CD8-positive, alpha-beta memory T cell (primary cell): ENCODE results near the gene ZBTB5. TPM values are rescaled to one million over a fixed set of nuclear protein-coding genes. Genes with fewer than 3 reads are reported as not detected.

ENCODE experiments used
- CTCF ChIA-PET: fragments of 350-600 bp; sonication (Branson Sonifier 250); formaldehyde crosslinking; loops from one replicate; lab custom pipeline; 2021; ENCODE audit warnings: antibody characterized with exemption; lab: Charles Lee
- POLR2A ChIA-PET: fragments of 350-600 bp; sonication (Branson Sonifier 250); formaldehyde crosslinking; loops from one replicate; lab custom pipeline; 2021; ENCODE audit warnings: antibody characterized with exemption; lab: Charles Lee
- DNase-seq, 5 donors: peaks; one replicate each; pipeline versions ENCODE4 v3.0.0 to v3.0.0-alpha.2; 2020 to 2022; ENCODE audit warnings: mixed read lengths in 1 of 5
- H3K27ac ChIP-seq: one replicate; pipeline ENCODE4 v1.7.0; 2013; ENCODE audit warnings: low read depth, mild to moderate bottlenecking, low read length, moderate library complexity
- H3K27me3 ChIP-seq: 2 replicates; pipeline ENCODE4 v1.7.0; 2013; ENCODE audit warnings: low read length, mild to moderate bottlenecking; ENCODE audit not compliant: insufficient read depth, poor library complexity, severe bottlenecking
- H3K36me3 ChIP-seq: 2 replicates; pipeline ENCODE4 v1.7.0; 2013; ENCODE audit warnings: mild to moderate bottlenecking, low read length, moderate library complexity; ENCODE audit not compliant: insufficient read depth
- H3K4me1 ChIP-seq: 2 replicates; pipeline ENCODE4 v1.7.0; 2013; ENCODE audit warnings: mild to moderate bottlenecking, low read length, moderate library complexity; ENCODE audit not compliant: insufficient read depth
- H3K4me3 ChIP-seq: 2 replicates; pipeline ENCODE4 v1.7.0; 2013; ENCODE audit warnings: mild to moderate bottlenecking, low read length
- H3K9me3 ChIP-seq: 2 replicates; pipeline ENCODE4 v1.7.0; 2013; ENCODE audit warnings: mild to moderate bottlenecking, low read length
- H3K27ac Mint-ChIP-seq, 8 donors: one replicate each; pipeline ENCODE4 v1.8.0; 2020 to 2021; ENCODE audit warnings: mixed read lengths in 8 of 8, mild to moderate bottlenecking in 6 of 8, inconsistent platforms in 3 of 8, moderate library complexity in 3 of 8
- H3K27me3 Mint-ChIP-seq, 2 donors: one replicate each; pipeline ENCODE4 v1.8.0; 2020 to 2021; ENCODE audit warnings: mixed read lengths in 2 of 2, mild to moderate bottlenecking in 1 of 2, moderate library complexity in 1 of 2
- H3K36me3 Mint-ChIP-seq, 3 donors: one replicate each; pipeline ENCODE4 v1.8.0; 2020 to 2021; ENCODE audit warnings: mixed read lengths in 3 of 3, inconsistent platforms in 1 of 3, mild to moderate bottlenecking in 1 of 3
- H3K4me1 Mint-ChIP-seq, 3 donors: one replicate each; pipeline ENCODE4 v1.8.0; 2020 to 2021; ENCODE audit warnings: mixed read lengths in 3 of 3, inconsistent platforms in 1 of 3, mild to moderate bottlenecking in 1 of 3
- H3K4me3 Mint-ChIP-seq, 7 donors: one replicate each; pipeline ENCODE4 v1.8.0; 2020 to 2021; ENCODE audit warnings: mixed read lengths in 7 of 7, mild to moderate bottlenecking in 6 of 7, moderate library complexity in 4 of 7, inconsistent platforms in 2 of 7
- H3K9me3 Mint-ChIP-seq, 5 donors: one replicate each; pipeline ENCODE4 v1.8.0; 2020 to 2022; ENCODE audit warnings: mixed read lengths in 5 of 5, mild to moderate bottlenecking in 3 of 5, moderate library complexity in 2 of 5, inconsistent platforms in 1 of 5
- polyA plus RNA-seq: library from polyadenylated mRNA; unstranded; fragments of 300-500 nt; fragmentation: Illumina TruSeq; gene quantifications from one replicate; pipeline ENCODE4 v1.2.3, GENCODE V29; 2021
- total RNA-seq, 2 experiments: library from RNA; stranded (reverse); gene quantifications; one replicate each; pipeline ENCODE4 v1.2.3, GENCODE V29; 2021

Gene ZBTB5
- total and polyA plus RNA-seq, 3 experiments from 2014 or later = 0.81 to 7.9 (median 7.0) TPM

- no peak for DNase-seq
- no peaks in the 10 kb centered on the region for H3K27me3 ChIP-seq
- H3K36me3 Mint-ChIP-seq = peaks cover 4 to 27% (median 4%) of the 10 kb centered on the region in 3 donors
- H3K4me1 ChIP-seq = no peaks in the 10 kb centered on the region
- CTCF ChIA-PET = interaction anchor here (1.1 to 1.6 kb wide), 3 partner anchors 19 to 98 kb away, joined by 3 to 4 read pairs (median 4); no protein-coding TSS in a partner anchor
- H3K9me3 Mint-ChIP-seq = no peaks in the 10 kb centered on the region
- H3K4me1 Mint-ChIP-seq = peaks cover 29 to 35% (median 34%) of the 10 kb centered on the region in 3 donors
- no peak overlapping the region for H3K4me3 ChIP-seq
- H3K4me3 Mint-ChIP-seq = peak overlapping the region in 1 of 7 donors; percentile 1
- H3K27me3 Mint-ChIP-seq = peaks cover 0 to 3% of the 10 kb centered on the region in 2 donors
- POLR2A ChIA-PET = no interaction called here
- peak overlapping the region in 7 of 8 donors; percentile 10 to 97 (median 70) for H3K27ac Mint-ChIP-seq
- no peaks in the 10 kb centered on the region for H3K36me3 ChIP-seq
- H3K9me3 ChIP-seq = no peaks in the 10 kb centered on the region
- no peak overlapping the region for H3K27ac ChIP-seq
Observed at GRCh38 chr9:37508834-37509206, 43.6 kb upstream of the ZBTB5 start.

GRCh38 chr9:37508135-37508833 is 43.0 kb upstream of the ZBTB5 start:
- Mint-ChIP-seq H3K4me3 (peak overlapping the region in 4 of 7 donors; percentile 23 to 86 (median 66)), H3K36me3 (peaks cover 8 to 32% (median 9%) of the 10 kb centered on the region in 3 donors), H3K27ac (peak overlapping the region in 7 of 8 donors; percentile 10 to 97 (median 82)), H3K27me3 (peaks cover 0 to 3% of the 10 kb centered on the region in 2 donors), H3K4me1 (peaks cover 34 to 40% (median 37%) of the 10 kb centered on the region in 3 donors), H3K9me3 (no peaks in the 10 kb centered on the region)
- no peaks in the 10 kb centered on the region for H3K27me3 ChIP-seq
- no peak for DNase-seq
- ChIA-PET POLR2A (no interaction called here), CTCF (interaction anchor here (1.1 to 1.6 kb wide), 2 partner anchors 20 to 98 kb away, joined by 3 to 4 read pairs; no protein-coding TSS in a partner anchor)
- H3K36me3 ChIP-seq = no peaks in the 10 kb centered on the region
- no peak overlapping the region for H3K27ac ChIP-seq
- H3K4me3 ChIP-seq = no peak overlapping the region
- no peaks in the 10 kb centered on the region for H3K4me1 ChIP-seq
- no peaks in the 10 kb centered on the region for H3K9me3 ChIP-seq

- POLR2A ChIA-PET = no interaction called here
- Histone ChIP-seq H3K27ac (no peak overlapping the region), H3K9me3 (no peaks in the 10 kb centered on the region), H3K27me3 (no peaks in the 10 kb centered on the region), H3K4me3 (no peak overlapping the region), H3K36me3 (peaks cover 4% of the 10 kb centered on the region), H3K4me1 (no peaks in the 10 kb centered on the region)
- peaks cover 33 to 42% (median 37%) of the 10 kb centered on the region in 3 donors for H3K4me1 Mint-ChIP-seq
- H3K9me3 Mint-ChIP-seq = no peaks in the 10 kb centered on the region
- H3K27ac Mint-ChIP-seq = peak overlapping the region in 7 of 8 donors; percentile 23 to 99 (median 94)
- H3K4me3 Mint-ChIP-seq = peak overlapping the region in 6 of 7 donors; percentile 23 to 86 (median 64)
- H3K36me3 Mint-ChIP-seq = peaks cover 12 to 38% (median 16%) of the 10 kb centered on the region in 3 donors
- no peak for DNase-seq
- CTCF ChIA-PET = interaction anchor here (1.6 kb wide), 1 partner anchor 97 kb away, joined by 3 read pairs; no protein-coding TSS in a partner anchor
- peaks cover 0 to 3% of the 10 kb centered on the region in 2 donors for H3K27me3 Mint-ChIP-seq
Observed at GRCh38 chr9:37507566-37508134, 42.4 kb upstream of the ZBTB5 start.

GRCh38 chr9:37504605-37505004 is 39.4 kb upstream of the ZBTB5 start:
- ChIA-PET POLR2A (interaction anchor here (1.0 kb wide), 1 partner anchor 19 kb away, joined by 3 read pairs; the partner anchor contains the start of gene POLR1E), CTCF (no interaction called here)
- no peak for DNase-seq
- peaks cover 30 to 37% (median 31%) of the 10 kb centered on the region in 3 donors for H3K4me1 Mint-ChIP-seq
- no peaks in the 10 kb centered on the region for H3K9me3 ChIP-seq
- peak overlapping the region; percentile 34 to 99 (median 96) for H3K27ac Mint-ChIP-seq
- H3K27me3 Mint-ChIP-seq = peaks cover 0 to 2% of the 10 kb centered on the region in 2 donors
- no peaks in the 10 kb centered on the region for H3K4me1 ChIP-seq
- peak overlapping the region; percentile 54 for H3K27ac ChIP-seq
- H3K9me3 Mint-ChIP-seq = no peaks in the 10 kb centered on the region
- H3K4me3 Mint-ChIP-seq = peak overlapping the region; percentile 41 to 90 (median 86)
- H3K27me3 ChIP-seq = no peaks in the 10 kb centered on the region
- H3K4me3 ChIP-seq = no peak overlapping the region
- peaks cover 26 to 64% (median 28%) of the 10 kb centered on the region in 3 donors for H3K36me3 Mint-ChIP-seq
- peaks cover 21% of the 10 kb centered on the region for H3K36me3 ChIP-seq

- H3K27ac ChIP-seq = peak overlapping the region; percentile 1
- Mint-ChIP-seq H3K4me3 (peak overlapping the region; percentile 63 to 90 (median 86)), H3K27ac (peak overlapping the region; percentile 82 to 99 (median 96)), H3K4me1 (peaks cover 29 to 37% (median 30%) of the 10 kb centered on the region in 3 donors), H3K36me3 (peaks cover 26 to 70% (median 26%) of the 10 kb centered on the region in 3 donors), H3K27me3 (peaks cover 0 to under 1% of the 10 kb centered on the region in 2 donors), H3K9me3 (no peaks in the 10 kb centered on the region)
- no peaks in the 10 kb centered on the region for H3K4me1 ChIP-seq
- DNase-seq = peak in 4 of 5 donors; percentile 41 to 73 (median 70)
- no peaks in the 10 kb centered on the region for H3K9me3 ChIP-seq
- H3K36me3 ChIP-seq = peaks cover 21% of the 10 kb centered on the region
- ChIA-PET CTCF (no interaction called here), POLR2A (interaction anchor here (1.0 kb wide), 1 partner anchor 18 kb away, joined by 3 read pairs; the partner anchor contains the start of gene POLR1E)
- H3K27me3 ChIP-seq = no peaks in the 10 kb centered on the region
- H3K4me3 ChIP-seq = no peak overlapping the region
Observed at GRCh38 chr9:37503736-37504135, 38.5 kb upstream of the ZBTB5 start.

- Histone ChIP-seq H3K36me3 (peaks cover 28% of the 10 kb centered on the region), H3K9me3 (no peaks in the 10 kb centered on the region), H3K27ac (no peak overlapping the region), H3K27me3 (no peaks in the 10 kb centered on the region), H3K4me1 (no peaks in the 10 kb centered on the region), H3K4me3 (no peak overlapping the region)
- no peaks in the 10 kb centered on the region for H3K27me3 Mint-ChIP-seq
- no peaks in the 10 kb centered on the region for H3K9me3 Mint-ChIP-seq
- H3K36me3 Mint-ChIP-seq = peaks cover 28 to 76% (median 33%) of the 10 kb centered on the region in 3 donors
- peak overlapping the region in 7 of 8 donors; percentile 79 to 99 (median 97) for H3K27ac Mint-ChIP-seq
- ChIA-PET POLR2A (no interaction called here), CTCF (no interaction called here)
- DNase-seq = no peak
- peaks cover 21 to 30% (median 27%) of the 10 kb centered on the region in 3 donors for H3K4me1 Mint-ChIP-seq
- peak overlapping the region in 2 of 7 donors; percentile 12 to 29 for H3K4me3 Mint-ChIP-seq
Observed at GRCh38 chr9:37501957-37502596, 36.8 kb upstream of the ZBTB5 start.

- Histone ChIP-seq H3K27me3 (no peaks in the 10 kb centered on the region), H3K4me3 (no peak overlapping the region), H3K9me3 (no peaks in the 10 kb centered on the region), H3K36me3 (peaks cover 44% of the 10 kb centered on the region), H3K27ac (no peak overlapping the region), H3K4me1 (no peaks in the 10 kb centered on the region)
- no peaks in the 10 kb centered on the region for H3K9me3 Mint-ChIP-seq
- DNase-seq = no peak
- H3K27ac Mint-ChIP-seq = peak overlapping the region in 4 of 8 donors; percentile 45 to 71 (median 54)
- ChIA-PET CTCF (no interaction called here), POLR2A (interaction anchor here (0.6 kb wide), 1 partner anchor 84 kb away, joined by 3 read pairs; no protein-coding TSS in a partner anchor)
- H3K4me1 Mint-ChIP-seq = peaks cover 15 to 23% (median 15%) of the 10 kb centered on the region in 3 donors
- H3K36me3 Mint-ChIP-seq = peaks cover 36 to 89% (median 38%) of the 10 kb centered on the region in 3 donors
- H3K4me3 Mint-ChIP-seq = peak overlapping the region in 1 of 7 donors; percentile 66
- no peaks in the 10 kb centered on the region for H3K27me3 Mint-ChIP-seq
Observed at GRCh38 chr9:37499297-37499696, 34.0 kb upstream of the ZBTB5 start.
